Fibroblast of lung (primary cell): Measurements from ENCODE around the gene STK11.

ENCODE experiments used
- EZH2 ChIP-seq: IDR thresholded peaks from 2 replicates; pipeline ENCODE4 v1.5.1; 2012; ENCODE audit warnings: low read length, control low read depth, mild to moderate bottlenecking; ENCODE audit errors: missing control alignments
- TF ChIP-seq, protein P1 (sequence below), 2 donors: IDR thresholded peaks in 1 of 2; conservative IDR thresholded peaks in 1 of 2; 1 replicate in 1 of 2; 2 replicates in 1 of 2; pipeline ENCODE4 v1.5.1; 2011 to 2012; ENCODE audit warnings: low read length in 2 of 2, control low read depth in 1 of 2, inconsistent platforms in 1 of 2, low read depth in 1 of 2, mild to moderate bottlenecking in 1 of 2

DNA sequence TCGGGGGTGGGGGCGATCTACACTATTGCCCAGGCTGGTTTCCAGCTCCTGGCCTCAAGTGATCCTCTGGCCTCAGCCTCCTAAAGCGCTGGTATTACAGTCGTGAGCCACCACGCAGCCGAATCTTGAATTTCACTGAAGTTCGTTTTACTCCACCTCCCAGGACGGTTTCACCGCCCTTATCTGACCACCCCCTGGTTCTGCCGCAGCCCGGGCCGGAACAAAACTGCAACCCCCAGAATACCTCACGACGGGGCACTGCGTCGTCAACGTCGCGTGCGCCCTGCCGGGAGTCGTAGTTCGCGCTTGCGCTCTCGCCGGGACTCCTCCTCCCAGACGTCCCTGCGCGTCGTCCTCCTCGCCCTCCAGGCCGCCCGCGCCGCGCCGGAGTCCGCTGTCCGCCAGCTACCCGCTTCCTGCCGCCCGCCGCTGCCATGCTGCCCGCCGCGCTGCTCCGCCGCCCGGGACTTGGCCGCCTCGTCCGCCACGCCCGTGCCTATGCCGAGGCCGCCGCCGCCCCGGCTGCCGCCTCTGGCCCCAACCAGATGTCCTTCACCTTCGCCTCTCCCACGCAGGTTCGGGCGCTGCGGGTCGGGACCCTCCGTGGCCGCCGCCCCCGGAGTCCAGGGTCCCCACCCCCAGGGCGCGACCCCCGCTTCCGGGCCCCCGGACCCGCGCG, 36.0 kb downstream of the STK11 start, which contains the start of gene ATP5F1D:
- TF ChIP-seq, protein P1, sequence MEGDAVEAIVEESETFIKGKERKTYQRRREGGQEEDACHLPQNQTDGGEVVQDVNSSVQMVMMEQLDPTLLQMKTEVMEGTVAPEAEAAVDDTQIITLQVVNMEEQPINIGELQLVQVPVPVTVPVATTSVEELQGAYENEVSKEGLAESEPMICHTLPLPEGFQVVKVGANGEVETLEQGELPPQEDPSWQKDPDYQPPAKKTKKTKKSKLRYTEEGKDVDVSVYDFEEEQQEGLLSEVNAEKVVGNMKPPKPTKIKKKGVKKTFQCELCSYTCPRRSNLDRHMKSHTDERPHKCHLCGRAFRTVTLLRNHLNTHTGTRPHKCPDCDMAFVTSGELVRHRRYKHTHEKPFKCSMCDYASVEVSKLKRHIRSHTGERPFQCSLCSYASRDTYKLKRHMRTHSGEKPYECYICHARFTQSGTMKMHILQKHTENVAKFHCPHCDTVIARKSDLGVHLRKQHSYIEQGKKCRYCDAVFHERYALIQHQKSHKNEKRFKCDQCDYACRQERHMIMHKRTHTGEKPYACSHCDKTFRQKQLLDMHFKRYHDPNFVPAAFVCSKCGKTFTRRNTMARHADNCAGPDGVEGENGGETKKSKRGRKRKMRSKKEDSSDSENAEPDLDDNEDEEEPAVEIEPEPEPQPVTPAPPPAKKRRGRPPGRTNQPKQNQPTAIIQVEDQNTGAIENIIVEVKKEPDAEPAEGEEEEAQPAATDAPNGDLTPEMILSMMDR (conservative IDR thresholded peaks at IDR 0.05 in 1 of 2, IDR thresholded peaks at IDR 0.05 in 1 of 2; ENCODE audit: low read depth in 1 of 2, low read length in 2 of 2) = no peak
- TF ChIP-seq EZH2 = no peak
